K562 (cell line): ENCODE results near the gene COMTD1. TPM values are rescaled to one million over a fixed set of nuclear protein-coding genes. Genes with fewer than 3 reads are reported as not detected.

Source experiments
- ADNP ChIP-seq: fragments of 200-800 bp; sonication (Bioruptor generic); IDR thresholded peaks from 2 replicates; pipeline ENCODE4 v1.6.1; 2016; ENCODE audit warnings: missing genetic modification characterization, missing compliant biosample characterization
- C11orf30 ChIP-seq: fragments of 450-650 bp; IDR thresholded peaks from 2 replicates; pipeline ENCODE4 v1.6.1; 2016; ENCODE audit warnings: low read depth, mild to moderate bottlenecking
- DACH1 ChIP-seq: fragments of 450-650 bp; IDR thresholded peaks from 2 replicates; pipeline ENCODE4 v1.6.1; 2018; ENCODE audit not compliant: partially characterized antibody
- DPF2 ChIP-seq: fragments of 450-650 bp; IDR thresholded peaks from 2 replicates; pipeline ENCODE4 v1.6.1; 2016
- HDAC2 ChIP-seq: fragments of 450-650 bp; IDR thresholded peaks from 2 replicates; pipeline ENCODE4 v1.6.1; 2016; ENCODE audit warnings: mild to moderate bottlenecking
- KLF6 ChIP-seq: fragments of 250-450 bp; sonication (Bioruptor Pico); IDR thresholded peaks from 2 replicates; pipeline ENCODE4 v1.4.0; 2020; ENCODE audit warnings: mild to moderate bottlenecking, moderate library complexity, borderline replicate concordance
- MGA ChIP-seq: fragments of 450-650 bp; IDR thresholded peaks from 2 replicates; pipeline ENCODE4 v1.6.1; 2016; ENCODE audit warnings: mild to moderate bottlenecking, moderate library complexity
- NCOA2 ChIP-seq, 2 experiments: fragments of 450-650 bp; IDR thresholded peaks; 2 replicates each; pipeline ENCODE4 v1.6.1; 2018; ENCODE audit warnings: mild to moderate bottlenecking in 2 of 2, moderate library complexity in 1 of 2; ENCODE audit not compliant: partially characterized antibody in 2 of 2
- PCBP1 ChIP-seq: fragments of 200-400 bp; formaldehyde crosslinking; IDR thresholded peaks from 2 replicates; pipeline ENCODE4 v1.6.1; 2018; ENCODE audit warnings: mild to moderate bottlenecking, low read depth, low read length; ENCODE audit not compliant: poor library complexity, severe bottlenecking
- RHOXF2B ChIP-seq: fragments of 250-450 bp; sonication (Bioruptor Pico); conservative IDR thresholded peaks from 2 replicates; pipeline ENCODE4 v1.5.1; 2021
- SMC3 ChIP-seq: conservative IDR thresholded peaks from 2 replicates; pipeline ENCODE4 v1.6.1; 2011; ENCODE audit warnings: low read depth, low read length, improper control_type of control experiment; ENCODE audit not compliant: insufficient read depth
- TFAP4 ChIP-seq: sonication (generic); formaldehyde crosslinking; IDR thresholded peaks from 2 replicates; pipeline ENCODE4 v1.8.0; 2022; ENCODE audit warnings: missing genetic modification reagents, mild to moderate bottlenecking, moderate library complexity, borderline replicate concordance
- VEZF1 ChIP-seq: fragments of 200-800 bp; sonication (Bioruptor generic); IDR thresholded peaks from 2 replicates; pipeline ENCODE4 v1.6.1; 2017; ENCODE audit warnings: missing genetic modification characterization, missing compliant biosample characterization
- ZFPM2 ChIP-seq: fragments of 250-450 bp; sonication (Bioruptor Pico); IDR thresholded peaks from 2 replicates; pipeline ENCODE4 v1.5.1; 2022; ENCODE audit warnings: mild to moderate bottlenecking
- ZNF324 ChIP-seq: fragments of 250-450 bp; sonication (Bioruptor Pico); IDR thresholded peaks from 2 replicates; pipeline ENCODE4 v1.4.0; 2020; ENCODE audit warnings: mild to moderate bottlenecking
- polyA plus RNA-seq, 8 experiments: library from polyadenylated mRNA; depleted of rRNA in 4 of 8; stranded (reverse) in 5 of 8; unstranded in 3 of 8; fragments of >200 nt; fragmentation: Nextera tagmentation in 2 of 8; fragmentation: Illumina TruSeq in 1 of 8; extraction: Ambion mirVana in 2 of 8; extraction: Trizol in 1 of 8; gene quantifications; 2 replicates each; pipeline versions ENCODE4 v1.2.1 to v1.2.3, GENCODE V29; 2011 to 2014; ENCODE audit warnings: inconsistent platforms in 1 of 8, missing spikeins in 1 of 8
- total RNA-seq, 7 experiments: library from RNA; depleted of rRNA in 6 of 7; stranded (reverse); fragments of >200 nt in 6 of 7; fragmentation: Illumina TruSeq in 2 of 7; extraction: Trizol in 2 of 7; gene quantifications; 2 replicates each; pipeline versions ENCODE4 v1.2.1 to v1.2.3, GENCODE V29; 2011 to 2021; ENCODE audit warnings: low replicate concordance in 1 of 7

Gene COMTD1
- total and polyA plus RNA-seq, 9 of the 15 experiments (the other 6 are each of a cell fraction or from before 2014, with no cell fraction given) = 0.41 to 112 (median 13.7) TPM

GRCh38 chr10:75210282-75211006, 25.3 kb downstream of the COMTD1 start, which contains the start of gene VDAC2 (continued):
- TF ChIP-seq MGA (no peak), HDAC2 (no peak), C11orf30 (peak; percentile 92), ADNP (no peak), ZFPM2 (CRISPR knock-in tag) (no peak), ZNF324 (no peak), VEZF1 (CRISPR knock-in tag) (peak; percentile 93), DPF2 (no peak; the same call in 1 of the 2 replicates), DACH1 (peak; percentile 100), SMC3 (0 out of 2 replicates have a peak, but pooled peaks have one; percentile 31), NCOA2 (IDR thresholded peaks at IDR 0.05; ENCODE audit: partially characterized antibody in 2 of 2) (peak in 1 of 2 experiments; percentile 100), PCBP1 (peak; percentile 85), RHOXF2B (CRISPR knock-in tag) (peak; percentile 69; the same call in 1 of the 2 replicates), KLF6 (CRISPR knock-in tag) (peak; percentile 76), TFAP4 (peak; percentile 93)
